Subcutaneous abdominal adipose tissue (tissue), 5 donors: Measurements from ENCODE around the gene CNNM4.

Experiments
- H3K27ac ChIP-seq: one replicate; pipeline ENCODE4 v1.7.0; 2013; ENCODE audit warnings: low read depth, mild to moderate bottlenecking, inconsistent platforms, low read length, moderate library complexity
- H3K27me3 ChIP-seq, 5 donors: one replicate each; pipeline ENCODE4 v1.7.0; 2013; ENCODE audit warnings: low read length in 5 of 5, inconsistent platforms in 1 of 5; ENCODE audit not compliant: control insufficient read depth in 5 of 5, insufficient read depth in 4 of 5
- H3K36me3 ChIP-seq, 5 donors: one replicate each; pipeline ENCODE4 v1.7.0; 2013; ENCODE audit warnings: low read length in 5 of 5; ENCODE audit not compliant: control insufficient read depth in 5 of 5, insufficient read depth in 5 of 5
- H3K4me1 ChIP-seq, 5 donors: one replicate each; pipeline ENCODE4 v1.7.0; 2013; ENCODE audit warnings: low read length in 5 of 5, mild to moderate bottlenecking in 3 of 5, moderate library complexity in 1 of 5; ENCODE audit not compliant: control insufficient read depth in 5 of 5, insufficient read depth in 5 of 5
- H3K4me3 ChIP-seq, 5 donors: one replicate each; pipeline ENCODE4 v1.7.0; 2013; ENCODE audit warnings: low read length in 5 of 5, low read depth in 1 of 5
- H3K9ac ChIP-seq, 5 donors: one replicate each; pipeline ENCODE4 v1.7.0; 2013; ENCODE audit warnings: low read length in 5 of 5, mild to moderate bottlenecking in 4 of 5, moderate library complexity in 3 of 5
- H3K9me3 ChIP-seq, 5 donors: one replicate each; pipeline ENCODE4 v1.7.0; 2013; ENCODE audit warnings: low read length in 5 of 5; ENCODE audit not compliant: control insufficient read depth in 5 of 5
- donor health status: healthy.
- donor health status: healthy.
- donor health status: healthy.
- donor health status: healthy.
- donor health status: healthy.

Gene CNNM4

DNA sequence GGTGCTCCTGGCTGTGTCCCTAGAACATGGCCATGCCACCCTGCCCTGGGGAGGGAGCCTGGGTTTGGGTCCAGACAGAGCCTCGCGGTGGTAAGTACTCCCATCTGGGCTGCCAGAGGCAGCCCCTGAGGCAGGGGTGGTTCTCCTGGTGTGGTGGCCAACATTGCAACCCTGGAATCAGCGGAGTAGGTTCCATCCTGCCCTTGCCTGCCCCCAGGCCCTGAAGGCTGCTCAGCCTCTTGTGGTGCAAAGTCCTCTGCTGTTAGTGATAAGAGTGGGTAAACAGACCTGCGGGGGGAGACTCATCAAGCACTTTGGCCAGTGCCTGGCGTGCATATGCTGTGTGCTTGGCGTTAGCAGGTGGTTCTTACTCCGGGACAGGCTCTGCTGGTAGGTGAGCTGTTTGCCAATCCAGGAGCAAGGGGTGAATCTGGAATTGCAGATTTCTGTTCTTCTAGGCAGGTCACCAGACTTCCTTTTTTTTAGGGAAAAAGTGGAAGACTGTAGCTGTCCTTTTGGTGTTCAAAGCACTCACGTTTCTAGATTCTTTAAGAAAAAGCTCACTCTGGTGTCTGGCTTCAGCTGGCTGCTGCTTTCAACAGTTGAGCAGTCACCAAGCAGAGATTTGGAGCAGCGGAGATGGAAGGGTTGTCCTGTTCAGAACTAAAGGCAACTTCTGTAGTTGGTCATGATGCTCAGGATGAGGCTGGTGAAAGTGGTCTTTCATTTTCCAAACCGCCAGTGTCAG is 58.6 kb downstream of the CNNM4 start:
- Histone ChIP-seq H3K27ac (no peak overlapping the region), H3K9ac (peak overlapping the region in 1 of 5 donors; percentile 28)

DNA sequence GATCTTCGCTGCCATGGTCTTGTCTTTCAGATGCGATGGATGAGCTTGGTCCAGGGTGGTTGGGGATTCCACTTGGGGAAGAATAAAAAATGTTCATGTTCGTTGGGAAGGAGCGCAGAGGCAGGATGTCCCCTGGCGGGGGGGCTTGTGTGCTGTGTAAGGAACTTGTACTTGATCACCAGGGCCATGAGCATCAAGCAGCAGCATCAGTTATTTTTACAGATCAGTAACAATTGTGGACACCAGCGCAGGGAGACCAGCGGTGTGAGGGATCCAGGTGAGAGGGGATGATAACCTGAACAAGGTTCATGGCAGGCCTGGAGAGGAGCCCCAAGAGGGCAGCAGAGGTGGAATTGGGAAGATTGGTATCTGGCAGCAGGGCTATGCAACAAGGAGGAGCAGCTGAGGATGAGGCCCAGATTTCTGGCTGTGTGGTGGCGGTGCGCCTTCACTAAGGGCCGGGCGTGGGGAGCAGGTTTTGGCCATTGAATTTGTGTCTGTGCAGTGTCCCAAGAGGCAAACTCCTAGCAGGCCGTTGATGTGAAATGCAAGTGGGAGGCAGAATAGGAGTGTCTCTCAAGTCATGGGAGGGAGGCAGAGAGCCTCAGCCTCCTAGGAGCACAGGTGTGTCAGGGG is 59.3 kb downstream of the CNNM4 start:
- Histone ChIP-seq H3K27me3 (no peaks in the 10 kb centered on the region), H3K4me3 (no peak overlapping the region), H3K9ac (no peak overlapping the region), H3K4me1 (peaks cover 7 to 41% (median 40%) of the 10 kb centered on the region in 5 donors), H3K27ac (no peak overlapping the region), H3K9me3 (no peaks in the 10 kb centered on the region), H3K36me3 (peaks cover 0 to 27% (median 7%) of the 10 kb centered on the region in 5 donors)

More for the DNA sequence above, 58.6 kb downstream of the CNNM4 start:
- Histone ChIP-seq H3K36me3 (peaks cover 0 to 21% (median 4%) of the 10 kb centered on the region in 5 donors), H3K27me3 (no peaks in the 10 kb centered on the region), H3K4me1 (peaks cover 7 to 41% (median 40%) of the 10 kb centered on the region in 5 donors), H3K4me3 (no peak overlapping the region), H3K9me3 (no peaks in the 10 kb centered on the region)

GRCh38 chr2:96821113-96821675 is 60.5 kb downstream of the CNNM4 start:
- no peak overlapping the region for H3K27ac ChIP-seq

DNA sequence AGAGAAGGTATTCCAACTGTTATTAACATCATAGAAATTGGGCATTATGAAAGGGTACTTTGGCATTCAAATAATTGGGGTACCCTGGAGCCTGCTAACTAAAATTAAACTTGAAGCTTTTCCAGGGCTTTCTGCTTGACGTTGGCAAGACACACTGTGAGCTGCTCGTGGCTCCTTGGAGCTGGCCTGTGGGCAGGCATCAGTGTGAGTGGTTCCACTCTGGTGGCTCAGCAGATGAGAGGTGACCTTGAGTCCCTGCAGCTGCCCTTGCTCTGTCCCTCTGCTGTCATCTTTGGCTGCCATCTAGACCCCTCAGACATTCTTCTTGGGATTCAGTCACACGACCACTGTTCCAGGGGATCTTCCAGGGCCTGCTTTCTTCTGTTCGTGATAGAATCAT is 62.1 kb downstream of the CNNM4 start:
- peaks cover 0 to 51% (median 30%) of the 10 kb centered on the region in 5 donors for H3K36me3 ChIP-seq
- H3K4me1 ChIP-seq: peaks cover 4 to 27% (median 21%) of the 10 kb centered on the region in 5 donors
- H3K27me3 ChIP-seq: no peaks in the 10 kb centered on the region
- no peak overlapping the region for H3K27ac ChIP-seq
- H3K9me3 ChIP-seq: no peaks in the 10 kb centered on the region
- no peak overlapping the region for H3K4me3 ChIP-seq
- no peak overlapping the region for H3K9ac ChIP-seq

More at GRCh38 chr2:96821113-96821675, 60.5 kb downstream of the CNNM4 start:
- H3K36me3 ChIP-seq: peaks cover 0 to 37% (median 18%) of the 10 kb centered on the region in 5 donors
- no peak overlapping the region for H3K4me3 ChIP-seq
- H3K27me3 ChIP-seq: no peaks in the 10 kb centered on the region
- no peak overlapping the region for H3K9ac ChIP-seq
- H3K4me1 ChIP-seq: peaks cover 7 to 35% (median 32%) of the 10 kb centered on the region in 5 donors
- H3K9me3 ChIP-seq: no peaks in the 10 kb centered on the region

DNA sequence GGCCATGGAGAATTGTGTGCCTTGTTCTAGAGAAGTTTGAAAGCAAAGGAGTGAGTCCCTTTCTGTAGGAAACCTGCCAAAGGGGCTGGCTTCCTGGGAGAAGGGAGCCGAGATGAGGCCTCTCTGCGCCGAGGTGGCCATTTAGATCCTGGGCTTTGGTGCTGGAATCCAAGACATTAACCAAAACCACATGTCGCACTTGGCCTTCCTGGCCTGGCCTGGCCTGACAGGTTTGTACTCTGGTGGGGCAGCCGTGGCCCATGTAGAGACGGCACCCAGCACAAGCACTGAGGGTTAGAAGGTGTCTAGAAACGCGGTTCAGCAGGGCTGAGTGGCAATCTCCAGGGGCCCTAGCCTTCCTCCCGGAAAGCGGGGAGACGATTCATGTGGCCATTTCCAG is 62.5 kb downstream of the CNNM4 start:
- Histone ChIP-seq H3K36me3 (peaks cover 0 to 55% (median 35%) of the 10 kb centered on the region in 5 donors), H3K27me3 (no peaks in the 10 kb centered on the region), H3K27ac (no peak overlapping the region), H3K4me3 (no peak overlapping the region), H3K4me1 (peaks cover 4 to 23% (median 18%) of the 10 kb centered on the region in 5 donors), H3K9ac (no peak overlapping the region), H3K9me3 (no peaks in the 10 kb centered on the region)

DNA sequence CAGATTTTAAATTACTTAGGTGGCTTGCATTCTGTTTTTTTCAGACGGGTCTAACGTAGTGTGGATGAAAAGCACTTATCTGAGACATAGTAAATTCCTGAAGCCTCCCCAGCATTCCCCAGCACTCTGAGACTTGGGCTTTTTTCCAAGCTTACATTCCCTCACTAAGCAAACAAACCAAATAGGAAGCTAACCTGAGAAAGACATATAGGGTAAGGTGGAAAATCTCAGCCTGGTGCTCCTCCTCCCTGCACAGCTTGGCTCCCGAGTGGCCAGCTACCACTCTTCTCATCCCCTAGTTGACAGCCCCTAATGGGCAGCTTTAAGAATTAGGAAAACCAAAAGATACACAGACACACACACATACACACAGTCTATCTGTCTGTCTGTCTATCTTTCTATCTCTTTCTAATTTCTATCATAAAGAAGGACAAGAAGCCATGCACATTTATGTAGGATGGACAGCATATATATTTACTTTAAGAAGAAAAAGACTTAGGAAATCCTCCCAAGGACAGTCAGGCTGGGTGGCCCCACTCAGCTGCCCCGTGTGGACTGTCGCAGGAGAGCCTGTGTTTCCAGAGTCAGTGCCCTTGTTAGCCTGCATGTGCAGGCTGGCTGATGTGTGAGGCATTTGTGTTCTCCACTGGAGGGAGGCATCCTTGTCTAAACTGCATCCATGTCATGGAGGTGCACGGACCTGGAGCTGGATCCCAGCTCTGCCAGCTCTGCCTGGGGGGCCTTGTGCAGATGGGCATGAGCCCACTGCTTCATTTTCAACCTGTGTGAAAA is 63.6 kb downstream of the CNNM4 start:
- H3K27me3 ChIP-seq: no peaks in the 10 kb centered on the region
- H3K9ac ChIP-seq: no peak overlapping the region
- H3K4me3 ChIP-seq: no peak overlapping the region
- peaks cover 0 to 60% (median 43%) of the 10 kb centered on the region in 5 donors for H3K36me3 ChIP-seq
- H3K9me3 ChIP-seq: no peaks in the 10 kb centered on the region
- peaks cover 0 to 13% (median 8%) of the 10 kb centered on the region in 5 donors for H3K4me1 ChIP-seq
- H3K27ac ChIP-seq: no peak overlapping the region

- Histone ChIP-seq H3K9me3 (no peaks in the 10 kb centered on the region), H3K27me3 (no peaks in the 10 kb centered on the region), H3K36me3 (peaks cover 0 to 66% (median 50%) of the 10 kb centered on the region in 5 donors), H3K9ac (no peak overlapping the region), H3K4me3 (no peak overlapping the region), H3K27ac (no peak overlapping the region), H3K4me1 (peaks cover 0 to 7% (median 4%) of the 10 kb centered on the region in 5 donors)
Measured at GRCh38 chr2:96825057-96825456, 64.4 kb downstream of the CNNM4 start.

DNA sequence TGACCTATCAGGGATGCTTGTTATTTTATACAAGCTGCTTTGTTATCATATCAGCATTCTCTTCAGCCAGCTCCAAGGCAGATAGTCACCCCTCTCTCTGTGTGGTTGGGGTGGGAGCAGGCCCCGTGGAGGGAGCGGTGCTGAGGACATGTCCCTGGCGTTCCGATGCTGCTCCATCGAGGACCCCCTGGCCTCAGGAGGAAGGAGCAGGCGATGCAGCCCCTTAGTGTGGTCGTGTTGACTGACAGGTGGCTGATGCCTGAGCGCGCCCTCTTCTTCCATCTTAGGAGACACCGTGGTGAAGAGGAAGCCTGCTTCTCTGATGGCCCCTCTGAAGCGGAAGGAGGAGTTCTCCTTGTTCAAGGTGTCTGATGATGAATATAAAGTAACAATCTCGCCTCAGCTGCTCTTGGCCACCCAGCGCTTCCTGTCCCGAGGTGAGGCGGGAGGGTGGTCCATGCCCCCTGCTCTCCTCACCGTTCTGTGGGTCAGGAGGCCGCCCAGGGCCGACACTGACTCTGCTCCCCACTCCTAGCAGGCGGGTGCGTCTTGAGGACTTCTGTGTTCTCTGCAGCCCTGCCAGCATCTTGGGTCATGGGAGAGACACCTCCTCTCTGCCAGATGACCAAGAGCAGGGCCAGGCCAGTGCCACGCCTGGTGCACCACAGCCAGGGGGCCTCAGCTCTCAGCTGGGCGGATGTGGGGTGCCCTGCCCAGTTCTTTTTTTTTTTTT is 66.0 kb downstream of the CNNM4 start:
- Histone ChIP-seq H3K27ac (no peak overlapping the region), H3K27me3 (no peaks in the 10 kb centered on the region), H3K4me3 (no peak overlapping the region), H3K4me1 (peaks cover 0 to 10% (median 5%) of the 10 kb centered on the region in 5 donors), H3K9ac (no peak overlapping the region), H3K36me3 (peaks cover 0 to 82% (median 63%) of the 10 kb centered on the region in 5 donors), H3K9me3 (no peaks in the 10 kb centered on the region)

GRCh38 chr2:96828436-96828835 is 67.7 kb downstream of the CNNM4 start:
- H3K27ac ChIP-seq: no peak overlapping the region
- H3K27me3 ChIP-seq: no peaks in the 10 kb centered on the region
- H3K4me3 ChIP-seq: no peak overlapping the region
- no peak overlapping the region for H3K9ac ChIP-seq
- peaks cover 0 to 16% (median 6%) of the 10 kb centered on the region in 5 donors for H3K4me1 ChIP-seq
- peaks cover 0 to 89% (median 77%) of the 10 kb centered on the region in 5 donors for H3K36me3 ChIP-seq
- H3K9me3 ChIP-seq: no peaks in the 10 kb centered on the region
